H1 (cell line): Measurements from ENCODE around the gene OR7D2. TPM values are rescaled to one million over a fixed set of nuclear protein-coding genes. Genes with fewer than 3 reads are reported as not detected.

Source experiments
- CTCF ChIA-PET: fragments of 300-600 bp; sonication (Branson Sonifier 250); formaldehyde crosslinking; loops from one replicate; lab custom pipeline; 2021; ENCODE audit not compliant: partially characterized antibody; lab: Charles Lee
- POLR2A ChIA-PET: fragments of 300-600 bp; sonication (Branson Sonifier 250); formaldehyde crosslinking; loops from one replicate; lab custom pipeline; 2021; ENCODE audit warnings: inconsistent platforms; ENCODE audit not compliant: partially characterized antibody; lab: Charles Lee
- DNase-seq, 2 experiments: peaks; one replicate each; pipeline versions ENCODE4 v3.0.0 to v3.0.0-alpha.2; 2010 to 2022; ENCODE audit warnings: low spot score in 2 of 2, low read depth in 1 of 2, mixed read lengths in 1 of 2
- FAIRE-seq: peaks from 2 replicates; lab custom pipeline; 2011; peaks lifted over from hg19 to GRCh38; lab: Jason Lieb, UNC
- H2AFZ ChIP-seq: 2 replicates; pipeline ENCODE4 v1.8.1; 2012; ENCODE audit warnings: low read length, inconsistent platforms
- H2AK5ac ChIP-seq: 2 replicates; pipeline ENCODE4 v1.6.1; 2013; ENCODE audit warnings: low read depth, low read length
- H2BK120ac ChIP-seq: replicated peaks from 2 replicates; pipeline ENCODE3; 2013; ENCODE audit warnings: low read depth, low read length, inconsistent platforms
- H2BK12ac ChIP-seq: 2 replicates; pipeline ENCODE4 v1.6.1; 2013; ENCODE audit warnings: low read depth, low read length
- H2BK15ac ChIP-seq: 2 replicates; pipeline ENCODE4 v1.6.1; 2013; ENCODE audit warnings: low read length
- H2BK20ac ChIP-seq: 2 replicates; pipeline ENCODE4 v1.6.1; 2013; ENCODE audit warnings: low read length
- H2BK5ac ChIP-seq: 2 replicates; pipeline ENCODE4 v1.6.1; 2013; ENCODE audit warnings: low read depth, low read length
- H3K14ac ChIP-seq: 2 replicates; pipeline ENCODE4 v1.6.1; 2013; ENCODE audit warnings: inconsistent platforms; ENCODE audit not compliant: insufficient read length
- H3K18ac ChIP-seq: 2 replicates; pipeline ENCODE4 v1.6.1; 2013; ENCODE audit warnings: low read length; ENCODE audit errors: extremely low read depth
- H3K23ac ChIP-seq: 2 replicates; pipeline ENCODE4 v1.6.1; 2013; ENCODE audit warnings: inconsistent platforms; ENCODE audit not compliant: insufficient read length
- H3K23me2 ChIP-seq: 2 replicates; pipeline ENCODE4 v1.6.1; 2013; ENCODE audit warnings: low read depth, low read length
- H3K27ac ChIP-seq: 2 replicates; pipeline ENCODE4 v1.6.1; 2011; ENCODE audit warnings: low read depth, low read length, inconsistent platforms
- H3K27me3 ChIP-seq, 4 experiments: replicated peaks in 1 of 4; 1 replicate in 1 of 4; 2 replicates in 3 of 4; pipeline versions ENCODE4 v1.6.1 to v1.8.1; 2011 to 2013; ENCODE audit warnings: low read length in 3 of 4, mild to moderate bottlenecking in 3 of 4, inconsistent platforms in 2 of 4, mixed read lengths in 2 of 4, moderate library complexity in 1 of 4; ENCODE audit not compliant: control insufficient read depth in 3 of 4, insufficient read depth in 3 of 4; ENCODE audit errors: extremely low read depth in 1 of 4
- H3K36me3 ChIP-seq, 4 experiments: 2 replicates each; pipeline versions ENCODE4 v1.6.1 to v1.8.1; 2011 to 2013; ENCODE audit warnings: mild to moderate bottlenecking in 4 of 4, low read length in 3 of 4, moderate library complexity in 2 of 4, control low read depth in 1 of 4, inconsistent platforms in 1 of 4; ENCODE audit not compliant: insufficient read depth in 4 of 4, control insufficient read depth in 2 of 4
- H3K4ac ChIP-seq: replicated peaks from 2 replicates; pipeline ENCODE3; 2013; ENCODE audit warnings: low read length, low read depth, mixed read lengths, inconsistent platforms; ENCODE audit not compliant: insufficient read length
- H3K4me1 ChIP-seq, 4 experiments: replicated peaks in 1 of 4; 1 replicate in 1 of 4; 2 replicates in 3 of 4; pipeline versions ENCODE4 v1.6.1 to v1.8.1; 2011 to 2013; ENCODE audit warnings: low read length in 3 of 4, inconsistent platforms in 2 of 4, mixed read lengths in 1 of 4; ENCODE audit not compliant: insufficient read depth in 4 of 4, control insufficient read depth in 3 of 4
- H3K4me2 ChIP-seq, 2 experiments: 2 replicates each; pipeline versions ENCODE4 v1.6.1 to v1.8.1; 2011 to 2013; ENCODE audit warnings: low read depth in 2 of 2, low read length in 2 of 2, control low read depth in 1 of 2, inconsistent platforms in 1 of 2, mild to moderate bottlenecking in 1 of 2; ENCODE audit not compliant: insufficient read depth in 1 of 2
- H3K4me3 ChIP-seq, 4 experiments: fragments of 200-600, 300-600 bp in 1 of 4; sonication (generic), shearing (Covaris generic), sonication (Bioruptor Twin) in 1 of 4; 2 replicates each; pipeline versions ENCODE4 v1.5.1 to v1.8.1; 2011 to 2016; ENCODE audit warnings: low read length in 4 of 4, low read depth in 3 of 4, control low read depth in 2 of 4, inconsistent platforms in 2 of 4, mild to moderate bottlenecking in 2 of 4, mixed read lengths in 1 of 4, moderate library complexity in 1 of 4; ENCODE audit not compliant: insufficient read depth in 2 of 4; ENCODE audit errors: extremely low read depth in 1 of 4
- H3K56ac ChIP-seq: replicated peaks from 2 replicates; pipeline ENCODE3; 2013; ENCODE audit warnings: low read depth, mild to moderate bottlenecking, mixed read lengths, low read length, inconsistent platforms; ENCODE audit not compliant: insufficient read length
- H3K79me1 ChIP-seq: 2 replicates; pipeline ENCODE4 v1.6.1; 2013; ENCODE audit warnings: low read depth, low read length, control low read depth
- H3K79me2 ChIP-seq, 2 experiments: 2 replicates each; pipeline versions ENCODE4 v1.6.1 to v1.8.1; 2012 to 2013; ENCODE audit warnings: low read length in 2 of 2, mild to moderate bottlenecking in 2 of 2, inconsistent platforms in 1 of 2; ENCODE audit not compliant: insufficient read depth in 2 of 2, control insufficient read depth in 1 of 2
- H3K9ac ChIP-seq, 4 experiments: replicated peaks in 1 of 4; 1 replicate in 1 of 4; 2 replicates in 3 of 4; pipeline versions ENCODE4 v1.6.1 to v1.8.1; 2011 to 2013; ENCODE audit warnings: low read depth in 3 of 4, low read length in 3 of 4, control low read depth in 2 of 4, mild to moderate bottlenecking in 2 of 4, moderate library complexity in 2 of 4, inconsistent platforms in 1 of 4; ENCODE audit errors: extremely low read depth in 1 of 4
- H3K9me3 ChIP-seq, 2 experiments: 2 replicates each; pipeline versions ENCODE4 v1.6.1 to v1.8.1; 2012 to 2013; ENCODE audit warnings: mild to moderate bottlenecking in 2 of 2, moderate library complexity in 2 of 2, control low read depth in 1 of 2, inconsistent platforms in 1 of 2, low read depth in 1 of 2, low read length in 1 of 2, mixed read lengths in 1 of 2; ENCODE audit not compliant: insufficient read depth in 2 of 2
- H4K20me1 ChIP-seq, 2 experiments: replicated peaks in 1 of 2; 2 replicates each; pipeline versions ENCODE3 to v1.8.1; 2011 to 2013; ENCODE audit warnings: inconsistent platforms in 2 of 2, low read length in 2 of 2, mild to moderate bottlenecking in 1 of 2; ENCODE audit not compliant: insufficient read depth in 2 of 2, control insufficient read depth in 1 of 2
- H4K5ac ChIP-seq: 2 replicates; pipeline ENCODE4 v1.6.1; 2013; ENCODE audit warnings: low read length, low read depth, mixed read lengths, inconsistent platforms; ENCODE audit not compliant: insufficient read length
- H4K8ac ChIP-seq: 2 replicates; pipeline ENCODE4 v1.8.0; 2013; ENCODE audit warnings: mild to moderate bottlenecking, moderate library complexity, low read length, inconsistent platforms; ENCODE audit not compliant: insufficient read depth; ENCODE audit errors: extremely low read depth
- H4K91ac ChIP-seq: replicated peaks from 2 replicates; pipeline ENCODE3; 2013; ENCODE audit warnings: low read length, mixed read lengths, inconsistent platforms; ENCODE audit not compliant: insufficient read length
- E2F6 ChIP-seq: IDR thresholded peaks from 2 replicates; pipeline ENCODE4 v1.6.1; 2012; ENCODE audit warnings: inconsistent platforms
- JUND ChIP-seq: IDR thresholded peaks from 2 replicates; pipeline ENCODE4 v1.6.1; 2011; ENCODE audit warnings: mild to moderate bottlenecking, improper control_type of control experiment, low read length
- WGBS, 2 experiments: shearing (Covaris generic) in 1 of 2; methylation state at CpG; one replicate each; pipeline versions ENCODE4 v1.1.6 to v1.1.7; 2013 to 2015; ENCODE audit warnings: low lambda C conversion rate in 2 of 2, mixed read lengths in 2 of 2, inconsistent platforms in 1 of 2, low coverage in 1 of 2, missing lambda C conversion rate in 1 of 2; ENCODE audit not compliant: insufficient replicate concordance in 2 of 2, insufficient coverage in 1 of 2, insufficient read length in 1 of 2; ENCODE audit errors: extremely low coverage in 1 of 2, missing lambda C conversion rate in 1 of 2; 5-methylcytosine and 5-hydroxymethylcytosine counted together
- polyA plus RNA-seq, 7 experiments: library from polyadenylated mRNA; depleted of rRNA in 3 of 7; stranded (reverse) in 5 of 7; unstranded in 2 of 7; fragments of >200 nt in 5 of 7; fragments of 200-250 nt in 2 of 7; gene quantifications; 1 replicate in 5 of 7; 2 replicates in 1 of 7; 4 replicates in 1 of 7; pipeline versions ENCODE4 v1.2.1 to v1.2.3, GENCODE V29; 2011 to 2013; ENCODE audit warnings: missing spikeins in 2 of 7, mixed read lengths in 2 of 7
- total RNA-seq: library from RNA; stranded (reverse); fragmentation: NEBNext Ultra II Directional; extraction: Animal tissue kit (Norgen Biotek cat#: 25700); gene quantifications from 2 replicates; pipeline ENCODE4 v1.2.1, GENCODE V29; 2021

The OR7D2 gene
- total and polyA plus RNA-seq, 2 of the 8 experiments (the other 6 are each of a cell fraction or from before 2014, with no cell fraction given), result 0.02 TPM; not detected in 1

GRCh38 chr19:9139609-9140158 is 39.1 kb upstream of the OR7D2 start:
- ChIA-PET CTCF (no interaction called here), POLR2A (no interaction called here)
- Histone ChIP-seq H3K9ac (peak overlapping the region; percentile 2 to 99 (median 82); a peak in 5 of 7 replicates), H3K23ac (no peak overlapping the region), H3K4me3 (peak overlapping the region; percentile 95 to 99 (median 98)), H3K23me2 (peaks cover 3% of the 10 kb centered on the region; the same call in 1 of the 2 replicates), H2AFZ (peak overlapping the region; percentile 100), H4K5ac (no peak overlapping the region), H3K9me3 (peaks cover 0 to 4% of the 10 kb centered on the region in 2 experiments; a peak in 1 of 4 replicates), H2BK5ac (no peak overlapping the region), H3K4me2 (peak overlapping the region; percentile 70 to 91), H3K18ac (no peak overlapping the region), H3K27ac (no peak overlapping the region), H3K4ac (no peak overlapping the region), H2BK20ac (no peak overlapping the region), H2AK5ac (no peak overlapping the region), H2BK12ac (no peak overlapping the region), H3K4me1 (no peaks in the 10 kb centered on the region), H4K8ac (no peak overlapping the region), H3K79me1 (no peaks in the 10 kb centered on the region), H3K56ac (no peak overlapping the region), H2BK15ac (no peak overlapping the region), H3K14ac (no peak overlapping the region), H3K79me2 (peaks cover 17 to 45% of the 10 kb centered on the region in 2 experiments), H2BK120ac (no peak overlapping the region), H3K27me3 (no peaks in the 10 kb centered on the region), H4K91ac (no peak overlapping the region), H3K36me3 (peaks cover 0 to 6% (median 0%) of the 10 kb centered on the region in 4 experiments; a peak in 1 of 8 replicates), H4K20me1 (no peaks in the 10 kb centered on the region)
- WGBS, 2 experiments, result 48% methylated on average over 8 of the region's 8 CpGs; no CpG with 5 or more reads in 1 of the 2 experiments
- DNase-seq (no peak), FAIRE-seq (no peak)
- TF ChIP-seq E2F6 (no peak), JUND (no peak)
